IPS-18a (cell line): ENCODE results near the gene DSCAML1.

Source experiments
- H3K27ac ChIP-seq: one replicate; pipeline ENCODE4 v1.5.1; 2013; ENCODE audit warnings: low read length
- H3K27me3 ChIP-seq: one replicate; pipeline ENCODE4 v1.6.1; 2013; ENCODE audit warnings: mild to moderate bottlenecking, low read length; ENCODE audit not compliant: control insufficient read depth, insufficient read depth
- H3K36me3 ChIP-seq: one replicate; pipeline ENCODE4 v1.6.1; 2013; ENCODE audit warnings: low read depth, low read length; ENCODE audit not compliant: control insufficient read depth
- H3K4me1 ChIP-seq: one replicate; pipeline ENCODE4 v1.6.1; 2013; ENCODE audit warnings: low read depth, low read length; ENCODE audit not compliant: control insufficient read depth
- H3K4me3 ChIP-seq: one replicate; pipeline ENCODE4 v1.5.1; 2013; ENCODE audit warnings: low read length
- H3K9ac ChIP-seq: one replicate; pipeline ENCODE4 v1.6.1; 2013; ENCODE audit warnings: mild to moderate bottlenecking, low read length, moderate library complexity
- H3K9me3 ChIP-seq: one replicate; pipeline ENCODE4 v1.6.1; 2013; ENCODE audit warnings: low read depth, low read length; ENCODE audit not compliant: control insufficient read depth

DSCAML1 gene

DNA sequence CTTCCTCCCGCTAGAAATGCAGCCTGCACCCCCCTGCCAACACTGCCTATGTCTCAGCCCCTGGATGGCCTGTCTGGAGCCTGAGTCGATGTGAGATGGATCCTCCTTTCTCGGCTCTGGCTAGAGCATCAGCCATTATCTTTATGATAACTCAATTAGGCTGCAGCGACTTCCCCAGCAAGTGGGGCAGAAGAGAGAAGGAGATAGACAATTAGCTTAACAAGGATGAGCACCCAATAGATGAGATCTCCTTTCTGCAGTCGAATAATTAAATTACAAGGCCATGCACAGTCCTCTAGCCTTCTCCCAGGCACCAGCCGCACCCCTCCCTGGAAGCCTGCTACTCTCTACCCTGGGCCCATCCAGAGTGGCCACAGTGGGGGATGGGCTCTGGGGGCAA lies 290.0 kb downstream of the DSCAML1 start:
- Histone ChIP-seq H3K9me3 (no peaks in the 10 kb centered on the region), H3K4me1 (peaks cover 14% of the 10 kb centered on the region), H3K27me3 (peaks cover 7% of the 10 kb centered on the region), H3K9ac (no peak overlapping the region), H3K4me3 (no peak overlapping the region), H3K36me3 (no peaks in the 10 kb centered on the region), H3K27ac (no peak overlapping the region)

DNA sequence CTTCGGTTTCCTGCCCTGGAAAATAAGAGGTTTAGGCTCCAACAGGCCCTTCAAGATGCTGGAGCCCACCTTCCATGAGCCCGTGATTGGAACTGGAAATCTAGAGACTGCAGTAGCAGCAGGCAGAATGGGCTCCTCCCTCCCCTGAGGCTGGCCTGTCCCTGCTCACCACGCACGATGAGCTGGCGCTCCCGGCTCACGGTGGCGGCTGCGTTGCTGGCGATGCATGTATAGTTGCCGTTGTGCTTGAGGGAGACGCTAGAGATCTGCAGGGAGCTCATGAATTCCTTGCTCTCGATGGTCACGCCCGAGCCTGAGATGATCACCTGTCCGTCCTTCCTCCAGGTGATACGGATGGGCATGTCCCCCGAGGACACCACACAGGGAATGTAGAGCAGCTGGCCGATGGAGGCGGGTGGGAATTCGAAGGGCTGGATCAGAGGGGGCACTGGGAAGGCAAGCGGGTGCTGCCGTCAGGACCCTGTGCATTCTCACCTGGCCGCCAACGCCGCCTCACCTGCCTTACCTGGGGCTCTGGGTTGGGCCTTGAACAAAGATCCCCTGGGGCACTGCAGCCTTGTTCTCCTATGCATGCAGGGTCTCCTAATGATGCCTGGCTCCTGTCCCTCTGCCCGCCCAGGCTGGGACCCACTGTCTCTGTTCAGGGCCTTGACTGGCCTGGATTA lies 291.6 kb downstream of the DSCAML1 start:
- H3K9me3 ChIP-seq: no peaks in the 10 kb centered on the region
- peaks cover 16% of the 10 kb centered on the region for H3K27me3 ChIP-seq
- no peak overlapping the region for H3K9ac ChIP-seq
- H3K27ac ChIP-seq: no peak overlapping the region
- no peak overlapping the region for H3K4me3 ChIP-seq
- H3K4me1 ChIP-seq: peaks cover 17% of the 10 kb centered on the region
- H3K36me3 ChIP-seq: no peaks in the 10 kb centered on the region

DNA sequence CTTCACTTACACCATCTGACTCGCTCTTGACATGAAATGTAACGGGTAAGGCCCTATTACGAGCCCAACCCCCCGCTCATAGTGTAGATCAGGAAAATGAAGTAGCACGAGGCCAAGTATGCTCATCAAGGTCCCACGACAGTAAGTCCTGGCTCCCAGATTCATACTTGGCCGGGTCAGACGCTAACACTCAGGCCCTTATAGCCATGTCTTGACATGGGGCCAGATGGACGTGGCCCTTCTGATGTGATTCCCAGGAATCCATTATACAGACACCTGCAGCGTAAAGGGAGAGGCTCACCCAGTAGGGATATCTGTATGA lies 294.3 kb downstream of the DSCAML1 start:
- H3K27me3 ChIP-seq: peaks cover 16% of the 10 kb centered on the region
- no peak overlapping the region for H3K4me3 ChIP-seq
- no peaks in the 10 kb centered on the region for H3K36me3 ChIP-seq
- H3K9ac ChIP-seq: no peak overlapping the region
- H3K27ac ChIP-seq: no peak overlapping the region
- no peaks in the 10 kb centered on the region for H3K9me3 ChIP-seq
- peaks cover 17% of the 10 kb centered on the region for H3K4me1 ChIP-seq

DNA sequence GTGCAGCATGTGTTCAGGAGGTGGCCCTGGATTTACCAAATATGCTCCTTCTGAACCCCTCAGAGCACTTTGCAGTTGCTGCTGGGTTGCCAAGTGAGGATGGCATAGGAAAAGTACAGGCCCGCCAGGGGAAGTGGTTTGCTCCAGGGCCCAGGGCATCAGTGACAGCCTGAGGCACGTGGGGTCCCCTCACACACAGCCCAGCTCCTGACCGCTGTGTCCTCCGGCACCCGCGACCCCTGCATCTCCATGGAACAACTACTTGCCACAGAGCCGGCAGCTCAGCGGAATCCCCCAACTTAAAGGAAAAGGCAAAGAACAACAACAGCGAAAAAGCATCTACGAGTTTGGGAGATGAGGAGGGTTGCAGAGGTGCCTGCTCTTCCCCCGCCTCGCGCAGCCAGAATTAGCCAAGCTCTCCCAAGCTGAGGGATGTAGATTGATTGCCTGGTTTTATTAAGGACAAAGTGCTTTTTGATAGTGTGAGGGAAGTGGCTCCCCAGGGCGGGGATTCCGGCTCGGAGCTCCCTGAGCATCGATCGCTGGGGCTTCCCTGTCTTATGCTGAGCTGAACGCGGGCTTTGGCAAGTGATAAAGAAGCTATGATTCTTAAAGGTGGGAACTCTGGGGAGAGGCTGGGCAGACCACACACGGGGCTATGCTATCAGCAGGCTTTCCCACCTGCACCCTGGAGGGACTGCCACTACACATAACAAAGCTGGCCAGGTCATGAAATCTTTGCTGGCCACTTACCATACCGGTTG lies 294.8 kb downstream of the DSCAML1 start:
- Histone ChIP-seq H3K4me3 (no peak overlapping the region), H3K4me1 (peaks cover 17% of the 10 kb centered on the region), H3K9me3 (no peaks in the 10 kb centered on the region), H3K27me3 (peaks cover 16% of the 10 kb centered on the region), H3K36me3 (no peaks in the 10 kb centered on the region), H3K9ac (no peak overlapping the region), H3K27ac (no peak overlapping the region)

DNA sequence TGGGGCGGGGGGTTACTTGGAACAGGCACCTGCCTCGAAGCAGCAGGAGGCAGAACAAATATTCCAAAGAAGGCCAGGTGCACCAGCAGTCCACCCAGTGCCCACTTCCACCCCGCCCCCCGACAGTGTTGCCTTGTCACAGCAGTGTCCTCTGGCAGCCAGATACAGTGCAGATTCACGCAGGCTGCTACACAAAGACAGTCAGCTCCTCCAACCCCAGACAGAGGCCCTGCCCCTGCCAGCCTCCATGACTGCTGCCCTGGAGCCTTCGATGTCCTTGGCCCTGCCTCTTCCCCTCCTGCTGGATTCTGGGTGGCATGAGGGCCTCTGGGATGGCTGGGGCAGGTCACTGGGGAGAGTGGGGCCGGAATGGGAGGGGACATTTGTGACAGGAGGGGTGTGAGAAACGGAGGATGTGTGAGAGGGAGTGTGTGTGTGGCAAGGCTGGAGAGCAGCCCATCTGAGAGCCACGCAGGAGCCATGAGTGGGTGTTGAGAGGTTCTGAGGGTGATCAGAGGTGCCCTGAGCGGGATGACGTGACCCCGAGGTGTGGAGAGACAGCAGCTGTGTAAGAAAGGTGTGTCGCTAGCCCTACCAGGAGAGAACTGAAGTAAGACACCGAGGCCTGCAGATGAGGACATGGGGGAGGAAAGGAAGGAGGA lies 295.6 kb downstream of the DSCAML1 start:
- H3K9ac ChIP-seq: no peak overlapping the region
- peaks cover 17% of the 10 kb centered on the region for H3K4me1 ChIP-seq

DNA sequence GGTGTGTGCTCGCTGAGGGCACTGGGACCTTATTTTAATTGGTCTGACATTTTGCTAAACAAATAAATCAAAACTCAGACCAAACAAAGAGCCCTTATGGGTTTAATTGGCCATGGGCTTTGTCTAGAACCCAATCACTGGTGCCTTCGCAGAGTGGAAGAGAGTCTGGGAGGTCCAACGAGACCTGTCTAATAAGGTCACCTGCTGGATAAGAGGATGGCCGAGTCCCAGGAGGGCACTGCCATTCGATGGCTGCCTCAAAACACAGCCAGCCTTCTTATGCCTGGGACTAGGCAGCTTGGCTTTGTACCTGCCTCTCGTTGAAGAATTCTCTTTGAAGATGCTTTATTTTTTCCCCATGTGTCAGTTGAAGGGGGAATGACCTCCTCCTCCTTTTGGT lies 298.2 kb downstream of the DSCAML1 start:
- no peak overlapping the region for H3K9ac ChIP-seq
- no peaks in the 10 kb centered on the region for H3K36me3 ChIP-seq
- H3K9me3 ChIP-seq: no peaks in the 10 kb centered on the region
- peaks cover 16% of the 10 kb centered on the region for H3K27me3 ChIP-seq
- peaks cover 17% of the 10 kb centered on the region for H3K4me1 ChIP-seq
- H3K4me3 ChIP-seq: no peak overlapping the region
- H3K27ac ChIP-seq: no peak overlapping the region

More for the DNA sequence above, 295.6 kb downstream of the DSCAML1 start:
- no peaks in the 10 kb centered on the region for H3K36me3 ChIP-seq
- peaks cover 16% of the 10 kb centered on the region for H3K27me3 ChIP-seq
- no peak overlapping the region for H3K4me3 ChIP-seq
- H3K9me3 ChIP-seq: no peaks in the 10 kb centered on the region
- H3K27ac ChIP-seq: no peak overlapping the region

DNA sequence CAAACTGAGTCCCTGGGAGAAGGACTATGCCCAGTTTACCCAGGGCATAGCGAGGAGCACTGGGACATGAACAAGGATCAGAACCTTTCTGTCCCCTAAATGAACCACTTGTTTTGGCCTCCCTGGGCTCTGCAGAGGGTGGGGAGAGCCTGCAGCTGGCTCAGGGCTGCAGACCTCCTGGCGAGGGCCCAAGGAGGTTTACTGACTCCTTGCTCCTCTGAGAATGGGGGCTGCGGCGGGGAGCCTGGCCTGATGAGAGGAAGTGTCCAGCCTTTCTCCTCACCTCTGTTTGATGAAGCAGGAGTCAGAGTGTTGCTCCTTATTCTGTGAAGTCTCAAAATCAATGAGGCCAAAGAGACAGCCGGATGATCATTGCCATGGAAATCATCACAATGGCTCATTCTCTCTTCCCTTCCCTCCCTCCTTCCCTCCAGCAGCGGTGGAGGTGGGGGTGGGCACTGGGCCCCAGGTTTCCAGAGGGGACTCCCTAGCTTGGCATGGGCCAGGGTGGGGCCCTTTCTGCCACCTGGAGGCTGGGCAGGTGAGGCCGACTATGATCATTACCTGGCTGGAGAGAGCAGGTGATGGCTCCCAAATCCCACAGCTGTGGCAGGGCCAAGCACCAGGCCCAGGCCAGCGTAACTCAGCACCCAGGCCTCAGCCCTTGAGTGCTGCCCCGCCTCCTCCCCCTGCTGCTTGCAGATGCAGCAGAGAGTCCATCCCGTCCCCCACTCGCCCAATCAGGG lies 299.6 kb downstream of the DSCAML1 start:
- peaks cover 12% of the 10 kb centered on the region for H3K27me3 ChIP-seq
- H3K4me1 ChIP-seq: peaks cover 16% of the 10 kb centered on the region

DNA sequence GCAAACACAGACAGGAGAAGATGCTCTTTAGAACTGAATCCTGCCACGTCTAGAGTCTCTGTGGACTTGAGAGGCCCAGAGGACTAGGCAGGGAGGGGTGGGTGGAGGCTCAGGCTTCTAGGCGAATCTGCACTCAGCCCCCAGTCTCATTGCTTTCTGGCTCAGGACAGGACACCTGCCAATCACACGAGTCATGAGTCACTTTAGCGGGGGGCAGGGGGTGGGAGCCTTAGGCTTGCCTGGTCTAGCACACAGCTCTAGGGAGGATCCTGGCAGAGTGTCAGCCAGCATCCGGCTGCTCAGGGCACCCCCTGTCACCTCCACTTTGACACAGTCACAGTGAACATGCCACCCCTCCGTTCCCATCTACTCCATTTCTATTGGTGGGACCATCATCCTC lies 301.7 kb downstream of the DSCAML1 start:
- H3K27ac ChIP-seq: no peak overlapping the region
- H3K9ac ChIP-seq: no peak overlapping the region
- H3K36me3 ChIP-seq: no peaks in the 10 kb centered on the region
- no peak overlapping the region for H3K4me3 ChIP-seq
- H3K27me3 ChIP-seq: no peaks in the 10 kb centered on the region
- no peaks in the 10 kb centered on the region for H3K9me3 ChIP-seq
- peaks cover 11% of the 10 kb centered on the region for H3K4me1 ChIP-seq

More for the DNA sequence above, 299.6 kb downstream of the DSCAML1 start:
- H3K9me3 ChIP-seq: no peaks in the 10 kb centered on the region
- no peak overlapping the region for H3K9ac ChIP-seq
- no peak overlapping the region for H3K27ac ChIP-seq
- H3K36me3 ChIP-seq: no peaks in the 10 kb centered on the region
- no peak overlapping the region for H3K4me3 ChIP-seq

DNA sequence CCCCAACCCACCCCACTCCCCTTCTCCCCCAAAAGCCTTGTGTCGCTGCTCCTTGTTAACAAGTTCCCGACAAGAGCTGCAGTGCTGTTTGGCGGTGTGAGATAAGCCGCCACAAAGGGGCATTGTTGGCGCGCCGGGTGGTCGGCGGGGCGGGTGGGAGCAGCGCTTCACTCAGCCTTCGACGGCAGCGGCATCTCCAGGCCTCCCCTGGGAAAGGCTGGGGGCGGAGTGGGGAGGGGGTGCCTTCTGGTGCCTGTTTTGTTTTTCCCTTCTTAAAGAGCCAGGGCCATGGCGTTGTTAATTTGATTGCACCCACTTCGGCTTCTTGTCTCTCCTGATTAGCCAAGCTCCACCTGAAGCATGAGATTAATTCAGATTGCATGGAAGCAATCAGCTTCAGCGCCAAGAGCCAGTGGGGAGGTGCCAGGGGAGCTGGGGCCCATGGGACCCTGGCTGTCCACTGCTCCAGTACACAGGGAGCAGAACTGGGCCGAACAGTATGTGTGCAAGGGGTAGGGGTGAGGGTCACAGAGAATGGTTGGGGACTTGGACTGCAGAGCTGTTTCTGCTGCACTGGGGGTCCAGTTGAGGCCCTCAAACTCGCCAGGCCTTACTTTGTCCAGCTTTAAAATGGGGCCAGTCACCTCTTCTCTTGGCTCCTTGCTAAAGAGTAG lies 304.3 kb downstream of the DSCAML1 start:
- no peaks in the 10 kb centered on the region for H3K9me3 ChIP-seq
- H3K36me3 ChIP-seq: no peaks in the 10 kb centered on the region
- H3K27ac ChIP-seq: no peak overlapping the region
- H3K4me1 ChIP-seq: peaks cover 16% of the 10 kb centered on the region
- H3K9ac ChIP-seq: no peak overlapping the region
- no peaks in the 10 kb centered on the region for H3K27me3 ChIP-seq
- H3K4me3 ChIP-seq: no peak overlapping the region

DNA sequence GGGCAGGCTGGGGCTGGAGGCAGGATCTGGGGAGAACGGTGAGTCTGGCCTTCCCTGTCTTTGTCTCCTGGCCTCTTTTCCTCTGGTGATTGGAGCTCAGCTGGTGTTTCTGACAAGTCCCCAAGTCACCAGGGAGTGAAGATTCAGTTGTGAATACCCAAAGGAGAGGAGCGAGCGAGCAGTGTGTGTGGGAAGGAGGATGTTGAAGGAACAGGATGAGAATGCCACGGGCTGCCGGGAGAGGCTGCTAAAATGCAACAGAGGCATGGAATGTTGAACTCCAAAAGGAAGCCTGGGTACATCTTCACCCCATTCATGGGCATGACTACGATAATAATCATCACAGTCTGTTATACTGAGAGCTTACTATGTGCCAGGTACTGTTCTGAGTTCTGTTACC lies 306.1 kb downstream of the DSCAML1 start:
- Histone ChIP-seq H3K9ac (no peak overlapping the region), H3K9me3 (no peaks in the 10 kb centered on the region), H3K4me3 (no peak overlapping the region), H3K36me3 (no peaks in the 10 kb centered on the region), H3K27ac (no peak overlapping the region), H3K27me3 (no peaks in the 10 kb centered on the region), H3K4me1 (peaks cover 16% of the 10 kb centered on the region)
